Effector memory CD4-positive, alpha-beta T cell (primary cell): Measurements from ENCODE around the gene WFDC9.
"Not testable (repeated sequence)": the region's sequence is repeated elsewhere in the genome, so short reads cannot be mapped to it uniquely, and the experiment has no call there.

Source experiments
- DNase-seq, 3 donors: peaks; one replicate each; pipeline ENCODE4 v3.0.0-alpha.2; 2020
- H3K27ac ChIP-seq: 2 replicates; pipeline ENCODE4 v1.7.0; 2013; ENCODE audit warnings: mild to moderate bottlenecking, low read length, moderate library complexity; ENCODE audit not compliant: insufficient read depth, poor library complexity, severe bottlenecking
- H3K27me3 ChIP-seq: replicated peaks from 2 replicates; pipeline ENCODE4 v1.7.0; 2013; ENCODE audit warnings: mild to moderate bottlenecking, low read length; ENCODE audit not compliant: insufficient read depth, control insufficient read depth, poor library complexity, severe bottlenecking
- H3K36me3 ChIP-seq: 2 replicates; pipeline ENCODE4 v1.7.0; 2013; ENCODE audit warnings: mild to moderate bottlenecking, low read length, moderate library complexity; ENCODE audit not compliant: control insufficient read depth, insufficient read depth
- H3K4me1 ChIP-seq: 2 replicates; pipeline ENCODE4 v1.7.0; 2013; ENCODE audit warnings: low read length, mild to moderate bottlenecking; ENCODE audit not compliant: control insufficient read depth, insufficient read depth, poor library complexity, severe bottlenecking
- H3K4me3 ChIP-seq: 2 replicates; pipeline ENCODE4 v1.7.0; 2013; ENCODE audit warnings: low read length, low read depth, mild to moderate bottlenecking; ENCODE audit not compliant: insufficient read depth, poor library complexity, severe bottlenecking
- H3K9me3 ChIP-seq: 2 replicates; pipeline ENCODE4 v1.7.0; 2013; ENCODE audit warnings: mild to moderate bottlenecking, low read length, moderate library complexity; ENCODE audit not compliant: control insufficient read depth

WFDC9 gene

GRCh38 chr20:45579184-45579583 is 51.9 kb downstream of the WFDC9 start, which contains the start of gene WFDC8:
WFDC8 (minus strand) TSS chr20:45579284; CDS start chr20:45579247, 37 bp downstream.
- no peaks in the 10 kb centered on the region for H3K36me3 ChIP-seq
- DNase-seq, result no peak
- H3K27ac ChIP-seq, result no peak within 1 kb of the TSS
- no peak within 1 kb of the TSS for H3K4me3 ChIP-seq
- no peaks in the 10 kb centered on the region for H3K9me3 ChIP-seq
- no peaks in the 10 kb centered on the region for H3K27me3 ChIP-seq
- H3K4me1 ChIP-seq, result no peaks in the 10 kb centered on the region

GRCh38 chr20:45578231-45578630 is 52.9 kb downstream of the WFDC9 start:
- Histone ChIP-seq H3K36me3 (no peaks in the 10 kb centered on the region), H3K4me3 (no peak overlapping the region), H3K27me3 (no peaks in the 10 kb centered on the region), H3K27ac (no peak overlapping the region), H3K4me1 (no peaks in the 10 kb centered on the region), H3K9me3 (no peaks in the 10 kb centered on the region)
- no peak for DNase-seq

DNA sequence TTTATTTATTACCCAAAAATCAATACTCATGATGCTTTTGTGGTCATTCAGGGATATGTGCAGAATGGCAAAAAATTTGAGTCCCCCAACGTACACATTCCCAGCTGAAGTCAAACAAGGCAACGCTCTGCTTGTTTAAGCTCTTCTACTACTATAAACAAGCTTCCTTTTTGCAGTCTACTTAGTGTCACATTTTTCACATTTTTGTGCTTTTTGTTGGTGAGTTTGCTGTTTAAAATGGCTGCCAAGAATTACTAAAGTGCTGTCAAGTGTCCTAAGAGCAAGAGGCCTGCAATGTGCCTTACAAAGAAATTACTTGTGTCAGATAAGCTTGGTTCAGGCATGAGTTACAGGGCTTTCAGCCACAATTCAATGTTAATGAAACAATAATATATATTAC is 54.1 kb downstream of the WFDC9 start:
- no peaks in the 10 kb centered on the region for H3K36me3 ChIP-seq
- H3K4me1 ChIP-seq, result no peaks in the 10 kb centered on the region
- no peaks in the 10 kb centered on the region for H3K9me3 ChIP-seq
- no peaks in the 10 kb centered on the region for H3K27me3 ChIP-seq
- DNase-seq, result no peak
- no peak overlapping the region for H3K27ac ChIP-seq
- H3K4me3 ChIP-seq, result no peak overlapping the region

GRCh38 chr20:45575931-45576330 is 55.2 kb downstream of the WFDC9 start:
- H3K4me3 ChIP-seq, result no peak overlapping the region

GRCh38 chr20:45569650-45570049 is 61.4 kb downstream of the WFDC9 start:
- H3K27me3 ChIP-seq, H3K4me1 ChIP-seq, H3K4me3 ChIP-seq, H3K36me3 ChIP-seq, DNase-seq, H3K9me3 ChIP-seq, H3K27ac ChIP-seq: not testable (repeated sequence)

More at GRCh38 chr20:45575931-45576330, 55.2 kb downstream of the WFDC9 start:
- Histone ChIP-seq H3K27me3 (no peaks in the 10 kb centered on the region), H3K9me3 (no peaks in the 10 kb centered on the region), H3K36me3 (no peaks in the 10 kb centered on the region), H3K27ac (no peak overlapping the region), H3K4me1 (no peaks in the 10 kb centered on the region)
- DNase-seq, result no peak

DNA sequence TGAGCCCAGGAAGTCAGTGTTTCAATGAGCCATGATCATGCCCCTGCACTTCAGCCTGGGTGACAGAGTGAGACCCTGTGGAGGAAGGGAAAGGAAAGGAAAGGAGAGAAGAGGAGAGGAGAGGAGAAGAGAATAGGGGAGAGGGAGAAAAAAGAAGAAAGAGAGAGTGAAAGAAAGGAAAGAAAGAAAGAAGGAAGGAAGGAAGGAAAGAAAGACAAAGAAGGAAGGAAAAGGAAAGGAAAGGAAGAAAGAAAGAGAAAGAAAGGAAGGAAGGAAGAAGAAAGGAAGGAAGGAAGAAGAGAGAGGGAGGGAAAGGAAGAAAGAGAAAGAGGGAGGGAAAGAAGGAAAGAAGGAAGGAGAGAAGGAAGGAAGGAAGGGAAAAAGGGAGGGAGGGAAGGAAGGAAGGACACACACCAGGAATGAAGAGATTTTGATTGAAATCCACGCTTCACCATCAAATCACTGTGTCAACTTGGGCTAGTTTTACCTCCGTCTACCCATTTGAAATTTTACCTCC is 66.3 kb downstream of the WFDC9 start:
- H3K27me3 ChIP-seq, result no peaks in the 10 kb centered on the region
- H3K9me3 ChIP-seq, result no peaks in the 10 kb centered on the region
- no peak overlapping the region for H3K4me3 ChIP-seq
- DNase-seq, result no peak
- no peak overlapping the region for H3K27ac ChIP-seq
- no peaks in the 10 kb centered on the region for H3K4me1 ChIP-seq
- no peaks in the 10 kb centered on the region for H3K36me3 ChIP-seq
